Measurements from ENCODE around the gene MORN5.

GRCh38 chr9:122131401-122132001 lies 28.2 kb upstream of the MORN5 start:
- TF ChIP-seq GATA2 (IDR thresholded peaks at IDR 0.05; ENCODE audit: low read depth, low read length) (no peak), GATA3 (IDR thresholded peaks at IDR 0.05; ENCODE audit: low read depth, low read length) (no peak)

Data from SH-SY5Y (cell line).